Measurements from ENCODE around the gene OSBPL7. TPM values are rescaled to one million over a fixed set of nuclear protein-coding genes. Genes with fewer than 3 reads are reported as not detected.
A peak's percentile ranks its signal among the peaks of the same experiment; 100 is the strongest.

OSBPL7 gene, protein sequence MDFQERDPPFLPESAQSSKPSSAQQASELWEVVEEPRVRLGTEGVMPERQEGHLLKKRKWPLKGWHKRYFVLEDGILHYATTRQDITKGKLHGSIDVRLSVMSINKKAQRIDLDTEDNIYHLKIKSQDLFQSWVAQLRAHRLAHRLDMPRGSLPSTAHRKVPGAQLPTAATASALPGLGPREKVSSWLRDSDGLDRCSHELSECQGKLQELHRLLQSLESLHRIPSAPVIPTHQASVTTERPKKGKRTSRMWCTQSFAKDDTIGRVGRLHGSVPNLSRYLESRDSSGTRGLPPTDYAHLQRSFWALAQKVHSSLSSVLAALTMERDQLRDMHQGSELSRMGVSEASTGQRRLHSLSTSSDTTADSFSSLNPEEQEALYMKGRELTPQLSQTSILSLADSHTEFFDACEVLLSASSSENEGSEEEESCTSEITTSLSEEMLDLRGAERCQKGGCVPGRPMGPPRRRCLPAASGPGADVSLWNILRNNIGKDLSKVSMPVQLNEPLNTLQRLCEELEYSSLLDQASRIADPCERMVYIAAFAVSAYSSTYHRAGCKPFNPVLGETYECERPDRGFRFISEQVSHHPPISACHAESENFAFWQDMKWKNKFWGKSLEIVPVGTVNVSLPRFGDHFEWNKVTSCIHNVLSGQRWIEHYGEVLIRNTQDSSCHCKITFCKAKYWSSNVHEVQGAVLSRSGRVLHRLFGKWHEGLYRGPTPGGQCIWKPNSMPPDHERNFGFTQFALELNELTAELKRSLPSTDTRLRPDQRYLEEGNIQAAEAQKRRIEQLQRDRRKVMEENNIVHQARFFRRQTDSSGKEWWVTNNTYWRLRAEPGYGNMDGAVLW
- 10 to 100 TPM; 10.9 to 17.3 (median 14.0) TPM for polyA plus RNA-seq (ENCODE audit: insufficient read length in 4 of 4)

DNA sequence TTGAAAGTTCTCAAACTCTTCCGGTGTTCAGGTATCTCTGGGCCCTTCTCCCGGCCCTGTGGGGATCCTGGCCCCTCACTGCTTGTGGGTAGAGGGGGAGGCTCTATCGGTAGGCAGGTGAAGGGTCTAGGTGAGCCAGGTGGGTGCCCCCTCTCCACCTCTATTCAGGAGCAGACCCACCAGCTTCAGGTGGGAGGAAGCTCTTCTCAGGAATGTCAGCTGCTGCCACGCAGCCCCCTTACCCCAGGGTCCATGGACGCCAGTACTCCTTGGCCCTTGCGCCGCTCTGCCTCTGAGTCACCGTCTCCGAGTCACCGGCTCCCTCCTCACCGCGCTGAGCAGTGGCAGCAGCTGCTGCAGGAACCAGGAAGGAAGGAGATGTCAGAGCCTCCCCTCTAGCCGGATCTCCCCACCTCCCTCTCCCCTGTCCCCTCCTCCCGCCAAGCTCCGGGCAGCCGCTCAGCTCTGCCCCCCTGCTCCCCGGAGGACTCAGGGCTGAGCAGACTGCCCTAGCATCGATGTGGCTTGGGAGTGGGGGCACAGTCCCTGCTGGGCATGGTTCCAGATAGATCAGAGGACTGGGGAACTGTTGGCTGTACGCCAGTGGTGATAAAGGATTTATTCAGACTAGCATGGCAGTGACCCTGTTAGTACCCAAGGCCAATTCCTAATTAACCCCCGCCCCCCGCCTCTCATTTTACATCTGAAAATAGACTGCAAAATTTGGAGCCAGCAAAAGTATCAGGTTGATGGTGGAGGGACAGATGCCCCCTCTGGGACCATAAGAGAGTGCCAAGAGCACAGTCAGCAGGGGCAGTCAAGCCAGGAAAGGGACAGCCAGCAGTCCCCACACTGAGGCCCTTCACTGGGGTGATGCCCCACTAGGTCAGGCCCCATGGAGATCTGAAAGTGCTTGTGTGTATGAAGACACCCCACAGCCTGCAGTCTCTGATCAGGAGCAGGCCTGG, at the start of gene OSBPL7:
Gene OSBPL7 (minus strand): TSS at position 371 of the 968 bp plus-strand sequence. CDS start 1,516 bp downstream, outside the sequence.
- DNase-seq (ENCODE audit: low read depth in 4 of 4, low spot score in 2 of 4): peak in 3 of 4 donors; percentile 37 to 68 (median 50)

DNA sequence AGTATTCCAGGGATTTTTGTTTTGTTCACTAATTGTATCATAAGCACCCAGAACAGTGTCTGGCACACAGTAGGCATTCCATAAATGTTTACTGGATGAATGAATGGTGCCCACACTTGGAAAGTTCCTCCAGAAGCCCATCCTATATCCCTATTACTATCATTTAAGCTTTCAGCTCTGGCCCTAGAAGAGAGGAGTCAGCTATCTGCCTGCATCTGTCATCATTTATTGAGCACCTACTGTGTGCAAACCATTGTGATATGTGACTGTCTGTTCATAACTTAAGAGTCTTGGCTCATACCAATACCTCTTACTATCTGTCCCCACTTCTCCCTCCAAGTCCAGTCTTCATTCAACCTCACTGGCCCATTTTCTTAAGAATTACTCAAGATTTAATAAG, 49.5 kb upstream of the OSBPL7 start:
- DNase-seq (ENCODE audit: low read depth in 4 of 4, low spot score in 2 of 4): no peak

DNA sequence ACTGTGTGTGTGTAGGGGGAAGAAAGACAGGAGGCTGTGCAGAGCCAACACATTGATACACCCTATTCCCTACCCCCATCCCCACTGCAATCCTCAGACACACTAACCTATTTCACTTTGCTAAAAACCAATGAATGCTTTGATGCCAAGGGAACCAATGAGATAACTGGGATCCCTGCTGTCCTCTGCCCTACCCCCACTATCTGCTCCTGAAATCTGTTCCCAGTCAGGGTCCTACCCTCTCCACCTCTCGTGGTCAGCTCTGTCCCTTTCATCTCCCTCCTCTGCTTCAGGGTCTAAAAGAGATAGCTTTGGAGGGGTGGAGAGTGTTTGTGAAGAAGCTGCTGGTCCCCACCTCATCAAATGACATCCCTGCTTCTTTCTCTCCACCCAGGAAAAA, 48.5 kb upstream of the OSBPL7 start:
- DNase-seq (ENCODE audit: low read depth in 4 of 4, low spot score in 2 of 4): no peak

DNA sequence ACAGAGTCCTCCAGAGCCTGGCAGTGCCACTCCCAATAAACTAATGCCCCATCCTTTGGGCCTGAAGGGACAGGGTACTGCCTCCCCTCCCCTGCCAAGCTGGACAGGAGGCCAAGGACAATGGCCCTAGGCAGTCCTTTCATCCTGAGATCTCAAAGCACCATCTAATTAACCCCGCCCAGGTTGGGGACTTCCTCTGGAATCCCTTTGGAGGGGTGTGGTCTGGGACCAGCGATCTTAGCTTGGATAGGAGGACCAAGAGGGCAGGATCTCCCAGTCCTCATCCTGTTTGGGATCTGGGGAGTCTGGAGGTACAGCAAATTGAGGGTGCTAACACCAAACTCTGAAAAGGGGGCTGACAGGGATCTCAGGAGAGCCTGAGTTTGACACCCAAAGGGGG, 47.5 kb upstream of the OSBPL7 start:
- no peak for DNase-seq (ENCODE audit: low read depth in 4 of 4, low spot score in 2 of 4)

DNA sequence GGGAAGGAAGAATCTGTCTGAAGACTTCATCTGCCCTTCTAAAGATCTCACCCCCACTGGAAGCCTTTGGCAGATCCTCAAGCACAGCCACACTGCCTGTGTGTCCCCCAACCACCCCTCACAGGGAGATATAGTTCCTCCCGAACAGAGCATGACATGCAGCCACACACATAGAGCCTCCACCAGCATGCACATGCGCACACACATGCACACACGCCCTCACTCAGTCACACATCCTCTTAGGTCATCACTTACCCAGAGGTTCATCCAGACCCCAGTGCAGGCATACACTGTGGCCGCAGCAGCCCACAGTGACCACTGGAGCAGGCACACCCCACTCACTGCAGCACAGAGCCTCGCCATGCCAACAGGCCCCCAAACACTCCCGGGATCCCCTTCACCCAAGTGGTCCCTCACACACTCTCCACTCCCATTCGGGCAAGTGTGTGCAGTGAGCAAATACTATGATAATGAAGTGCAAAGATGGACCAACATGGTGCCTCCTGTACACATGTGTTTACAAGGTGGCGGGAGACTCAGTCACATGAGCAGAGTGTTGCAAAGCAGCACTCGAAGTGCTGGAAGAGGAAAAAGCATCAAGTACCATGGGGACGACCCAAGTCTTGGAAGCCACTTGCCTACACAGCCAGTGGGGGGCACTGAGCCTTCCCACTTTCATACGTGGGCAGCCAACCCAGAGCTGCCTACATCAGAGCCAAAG, 46.4 kb upstream of the OSBPL7 start:
- no peak for DNase-seq (ENCODE audit: low read depth in 4 of 4, low spot score in 2 of 4)

DNA sequence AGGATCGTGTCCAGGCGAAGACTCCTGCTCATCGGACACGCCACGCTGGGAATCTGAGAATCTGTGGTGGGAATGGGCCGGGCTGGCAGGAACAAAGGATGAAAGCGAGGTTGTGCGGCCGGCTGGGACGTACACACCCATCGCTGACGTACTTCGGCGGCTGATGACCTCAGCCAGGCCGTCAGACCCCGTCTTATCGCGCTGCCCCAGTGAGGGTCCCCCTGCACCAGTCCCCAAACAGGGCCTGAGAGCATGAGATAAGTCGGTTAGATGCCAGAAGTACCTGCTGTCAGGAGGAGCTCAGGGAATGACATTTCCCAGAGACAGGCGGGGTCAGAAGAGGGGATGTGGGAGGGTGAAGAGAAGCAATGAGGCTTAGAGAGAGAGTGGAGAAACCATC, 45.3 kb upstream of the OSBPL7 start:
- DNase-seq (ENCODE audit: low read depth in 4 of 4, low spot score in 2 of 4): no peak

DNA sequence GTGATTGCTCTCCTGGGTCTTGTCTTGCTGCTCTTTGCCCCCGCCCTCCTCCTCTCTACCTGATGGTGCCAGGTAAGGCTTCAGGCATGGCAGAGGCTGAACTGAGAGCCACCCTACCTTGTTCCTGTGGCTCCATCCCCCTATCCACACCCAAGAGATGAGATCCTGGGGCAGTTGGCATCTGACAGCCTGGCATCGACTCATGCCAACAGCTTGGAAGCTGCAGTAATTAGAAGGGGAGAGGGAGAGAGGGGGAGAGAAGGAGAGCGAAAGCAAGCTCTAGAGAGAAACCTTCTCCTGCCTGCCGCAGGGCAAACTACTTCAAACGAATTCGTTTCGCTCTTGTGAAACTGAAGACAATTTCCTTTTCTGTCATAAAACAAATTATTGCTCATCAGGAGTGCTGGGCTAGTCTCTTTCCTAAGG, 43.2 kb upstream of the OSBPL7 start:
- DNase-seq (ENCODE audit: low read depth in 4 of 4, low spot score in 2 of 4): no peak

DNA sequence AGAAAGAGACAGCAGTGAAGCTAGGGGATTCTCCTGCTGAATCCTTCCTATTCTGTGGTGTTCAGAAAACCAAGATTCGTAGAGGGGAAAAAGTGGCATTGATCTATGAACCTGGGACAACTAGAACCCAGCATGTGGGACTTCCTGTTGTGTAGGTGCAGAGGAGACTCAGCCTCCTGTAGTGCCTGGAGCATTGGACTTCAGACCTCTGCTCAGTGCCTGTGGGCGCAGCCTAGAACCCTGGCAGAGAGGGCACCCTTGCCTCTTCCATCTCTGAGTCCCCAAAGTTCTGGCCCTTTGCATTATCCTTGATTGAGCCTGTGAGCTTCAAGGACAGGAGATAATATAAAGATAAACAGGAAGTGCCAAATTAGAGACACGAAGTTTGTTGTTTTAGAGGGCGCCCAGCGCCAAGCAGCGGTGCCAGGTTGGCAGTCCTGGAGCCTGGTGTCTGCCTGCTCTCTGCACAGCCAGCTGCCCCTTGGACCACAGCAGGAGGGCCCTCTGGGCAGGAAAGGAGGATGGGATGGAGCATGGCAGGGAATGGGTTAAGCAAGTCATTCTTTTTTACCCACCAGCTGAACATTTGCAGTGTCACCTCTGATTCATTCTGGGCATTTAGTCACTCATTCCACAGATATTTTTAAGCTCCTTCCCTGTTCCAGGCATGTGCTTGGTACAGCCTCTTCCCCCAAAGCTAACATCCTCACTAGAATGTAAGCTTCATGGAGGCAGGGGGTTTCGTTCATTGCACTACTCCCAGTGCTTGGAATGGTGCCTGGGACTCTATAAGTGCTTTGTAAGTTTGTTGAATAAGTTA, 41.2 kb upstream of the OSBPL7 start:
- no peak for DNase-seq (ENCODE audit: low read depth in 4 of 4, low spot score in 2 of 4)

DNA sequence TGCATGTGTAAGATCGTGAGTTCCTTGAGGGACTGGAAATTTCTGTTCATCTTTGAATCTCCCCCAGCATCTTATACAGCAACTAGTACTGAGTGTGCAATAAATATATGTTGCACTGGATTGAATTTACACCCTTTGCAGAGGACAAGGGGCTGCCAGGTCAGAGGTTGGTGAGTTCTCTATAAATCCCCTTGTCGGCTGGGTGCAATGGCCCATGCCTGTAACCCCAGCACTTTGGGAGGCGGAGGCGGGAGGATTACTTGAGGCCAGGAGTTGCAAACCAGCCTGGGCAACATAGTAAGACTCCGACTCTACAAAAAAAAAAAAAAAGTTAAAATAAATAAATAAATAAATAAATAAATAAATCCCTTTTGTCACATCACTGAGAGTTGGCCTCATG, 38.8 kb upstream of the OSBPL7 start:
- no peak for DNase-seq (ENCODE audit: low read depth in 4 of 4, low spot score in 2 of 4)

DNA sequence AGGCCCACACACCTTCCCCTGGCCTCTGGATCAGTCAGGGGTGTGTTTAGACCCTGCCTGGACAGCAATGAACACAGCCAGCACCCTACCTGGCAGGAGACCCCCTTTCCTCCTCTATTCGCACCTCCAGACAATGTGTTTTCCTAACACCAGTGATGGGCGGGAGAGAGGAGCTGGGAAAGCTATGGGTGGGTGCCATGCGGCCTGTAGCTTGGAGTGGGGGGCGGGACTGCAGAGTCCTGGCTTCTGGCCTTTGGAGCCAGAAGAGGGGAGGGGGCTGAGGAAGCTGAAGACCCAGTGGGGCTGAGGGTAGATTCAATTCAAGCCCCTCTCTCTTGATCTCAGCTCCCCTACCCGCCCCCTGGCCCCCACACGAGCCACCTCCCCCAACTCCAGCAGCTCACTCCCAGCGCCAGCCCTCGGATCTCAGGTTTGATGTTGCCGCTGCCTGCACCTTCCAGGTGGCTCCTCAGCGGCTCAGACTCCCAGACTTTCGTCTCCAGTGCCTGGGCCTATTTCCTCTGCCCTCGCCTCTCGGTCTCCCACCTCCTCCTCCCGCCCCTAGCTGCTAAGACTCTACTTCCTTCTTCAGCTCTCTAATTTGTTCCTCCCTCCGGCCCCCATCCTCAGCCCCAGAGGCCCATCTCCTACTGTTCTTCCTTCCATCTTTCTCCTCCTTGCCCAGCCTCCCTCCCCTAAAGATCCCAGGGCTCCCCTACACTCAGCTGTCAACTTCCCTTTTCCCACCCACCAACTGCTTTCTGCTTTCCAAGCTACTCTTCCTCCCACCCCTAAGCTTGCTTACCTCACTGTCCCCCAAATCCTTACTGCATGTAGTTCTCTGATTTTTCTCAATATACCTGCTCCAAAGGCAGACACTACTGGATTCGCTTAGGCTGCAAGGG, 36.2 kb upstream of the OSBPL7 start:
- no peak for DNase-seq (ENCODE audit: low read depth in 4 of 4, low spot score in 2 of 4)

DNA sequence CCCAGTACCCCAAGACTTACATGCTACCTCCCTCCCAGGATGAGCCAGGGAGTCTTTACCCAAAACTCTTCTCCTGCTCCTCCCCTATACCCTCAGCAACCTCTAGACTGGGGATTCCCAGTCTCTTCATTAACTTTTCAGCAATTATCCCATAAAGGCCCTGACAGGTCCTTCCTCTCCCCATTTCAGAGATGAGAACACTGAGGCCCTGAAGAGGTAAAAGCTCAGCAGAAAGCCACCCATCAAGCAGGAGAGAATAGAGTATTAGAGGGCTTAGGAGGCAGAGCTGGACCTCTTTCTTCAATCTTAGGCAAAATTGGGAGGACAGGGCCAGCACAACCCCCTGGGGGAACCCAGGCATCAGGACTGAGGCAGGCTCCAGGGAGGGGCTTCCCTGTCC, 35.2 kb upstream of the OSBPL7 start:
- DNase-seq (ENCODE audit: low read depth in 4 of 4, low spot score in 2 of 4): no peak

DNA sequence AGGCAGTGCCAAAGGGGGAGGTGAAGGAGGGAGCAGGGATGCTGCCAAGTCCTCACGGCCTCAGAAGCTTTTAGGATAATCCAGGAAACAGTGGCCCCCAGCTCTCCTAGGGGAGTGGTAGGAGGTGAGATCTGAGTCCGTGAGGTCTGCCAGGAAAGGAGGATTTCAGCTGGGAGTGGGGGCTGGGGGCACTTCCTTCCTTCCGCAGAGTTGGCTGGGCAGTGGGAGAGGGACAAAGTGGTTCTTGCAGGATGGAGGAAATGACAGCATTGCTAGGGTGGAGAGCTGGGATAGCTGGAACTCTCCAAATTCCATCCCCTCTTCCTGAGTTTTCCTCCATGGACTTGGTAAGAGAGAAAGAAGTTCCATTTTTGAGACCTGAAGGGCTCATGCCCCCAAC, 34.1 kb upstream of the OSBPL7 start:
- DNase-seq (ENCODE audit: low read depth in 4 of 4, low spot score in 2 of 4): no peak

DNA sequence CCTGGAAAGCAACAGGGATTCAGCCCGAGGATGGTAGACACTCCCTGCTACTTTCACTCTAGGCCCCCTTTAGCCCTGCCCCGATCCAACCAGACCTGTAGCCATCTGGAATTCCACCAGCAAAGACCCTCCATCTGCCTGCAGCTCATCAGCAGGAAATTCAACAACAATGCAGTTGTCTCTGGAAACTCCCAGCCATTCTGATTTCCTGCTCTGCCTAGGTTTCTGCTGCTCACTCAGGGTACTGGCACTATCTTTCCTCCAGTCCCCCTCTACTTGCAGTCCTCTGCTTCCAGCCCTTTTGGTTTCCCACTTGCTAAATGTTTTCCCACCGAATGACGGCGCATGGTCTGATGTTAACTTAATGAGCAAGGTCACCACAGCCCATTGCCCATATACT, 32.0 kb upstream of the OSBPL7 start:
- no peak for DNase-seq (ENCODE audit: low read depth in 4 of 4, low spot score in 2 of 4)

DNA sequence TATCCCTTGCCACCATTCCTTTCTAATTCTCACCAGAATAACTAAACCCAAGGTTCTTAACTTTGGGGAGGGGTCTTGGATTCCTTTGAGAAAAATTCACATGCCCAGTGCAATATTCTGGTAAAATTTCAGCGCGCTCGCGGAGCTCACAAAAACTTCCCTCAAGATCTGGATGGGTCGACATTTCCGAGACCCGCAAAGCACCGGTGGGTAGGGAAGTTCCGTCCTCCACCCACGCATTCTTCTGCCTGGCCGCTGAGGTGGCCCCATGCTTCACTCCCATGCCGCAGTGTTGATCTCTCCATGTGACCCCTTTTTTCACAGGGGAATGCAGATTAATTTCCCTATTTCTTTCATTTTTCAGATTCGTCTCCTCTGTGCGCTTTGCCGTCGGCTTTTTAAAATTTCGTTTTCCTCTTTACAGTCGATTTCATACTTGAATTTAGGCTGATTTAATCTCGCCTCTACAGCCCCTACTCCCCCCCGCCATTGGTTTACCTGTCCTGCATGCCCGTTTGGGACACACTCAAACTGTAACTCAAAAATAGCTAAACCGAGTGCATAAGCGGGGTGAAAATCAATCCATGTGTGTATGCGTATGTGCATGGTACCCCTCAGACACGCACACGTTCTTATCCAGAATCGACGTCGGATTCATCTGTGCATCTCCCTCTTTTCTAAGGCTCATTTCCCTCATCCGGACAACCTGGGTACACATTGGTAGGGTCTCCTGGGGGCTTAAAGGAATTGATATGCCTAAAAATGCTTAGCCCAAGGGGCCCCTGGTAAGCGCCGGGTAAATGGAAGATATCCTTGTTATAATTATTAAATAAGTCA, 30.7 kb upstream of the OSBPL7 start:
- DNase-seq (ENCODE audit: low read depth in 4 of 4, low spot score in 2 of 4): no peak

DNA sequence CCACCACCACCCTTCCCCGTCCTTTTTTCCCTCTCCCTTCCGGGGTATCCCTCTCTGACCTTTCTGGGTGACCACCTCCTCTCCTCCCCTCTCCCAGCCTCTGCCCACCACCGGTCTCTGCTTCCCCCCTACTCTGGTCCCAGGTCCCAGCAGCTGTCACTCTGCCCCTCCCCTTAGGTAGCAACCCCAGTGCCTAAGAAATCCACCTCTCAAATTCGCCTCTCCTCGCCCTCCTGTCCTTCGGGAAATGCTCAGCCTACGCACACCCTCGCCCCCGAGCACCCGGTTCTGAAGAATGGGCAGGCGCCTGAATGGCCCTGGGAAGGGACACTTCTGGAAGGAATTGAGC, 30.1 kb upstream of the OSBPL7 start:
- DNase-seq (ENCODE audit: low read depth in 4 of 4, low spot score in 2 of 4): no peak

DNA sequence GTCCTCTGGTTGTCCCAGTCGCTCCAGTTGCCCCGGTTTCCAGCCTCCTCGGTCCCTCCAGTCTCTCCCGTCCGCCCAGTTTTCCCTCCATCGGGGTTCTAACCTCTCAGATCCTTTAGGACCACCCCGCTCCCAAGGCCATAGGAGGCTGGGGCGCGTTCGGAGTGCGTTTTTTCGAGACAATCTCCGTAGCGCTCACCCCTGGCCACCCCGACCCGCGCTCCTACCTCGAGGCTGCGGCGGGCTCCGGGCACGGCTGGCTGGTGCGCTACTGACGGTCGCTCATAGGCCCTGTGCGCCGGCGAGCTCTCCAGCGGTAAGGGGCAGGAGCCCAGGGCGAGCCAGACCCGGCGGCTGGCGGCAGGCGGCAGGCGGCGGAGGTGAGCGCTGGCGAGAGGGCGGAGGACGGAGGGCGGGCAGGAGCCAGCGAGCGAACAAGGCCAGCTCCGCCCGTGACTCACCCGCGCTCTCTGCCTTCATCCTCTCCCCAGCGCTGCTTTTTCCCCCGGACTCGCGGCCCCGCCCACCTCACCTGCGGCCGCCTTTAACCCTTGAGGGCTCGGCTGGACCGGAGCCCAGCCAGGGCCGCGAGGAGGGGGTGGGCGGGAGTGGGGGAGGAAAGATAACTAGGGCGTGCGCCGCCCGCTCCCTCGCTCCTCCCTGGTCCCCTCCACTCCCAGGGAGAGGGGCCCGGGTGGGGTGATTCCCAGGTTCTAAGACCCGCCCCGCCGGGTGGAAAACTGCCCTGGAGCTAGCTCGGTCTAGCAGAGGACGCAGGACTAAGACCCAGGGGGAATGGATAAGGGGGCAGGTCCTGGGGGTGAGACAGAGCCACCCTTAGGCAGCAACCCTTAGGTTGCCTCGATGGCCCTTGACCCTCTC, 29.3 kb upstream of the OSBPL7 start, which contains the start of gene SP6:
Gene SP6 (minus strand): TSS at position 472 of the 882 bp plus-strand sequence. CDS start 2,734 bp downstream, outside the sequence.
- DNase-seq (ENCODE audit: low read depth in 4 of 4, low spot score in 2 of 4): no peak

All from left renal cortex interstitium (tissue), 4 donors.